Fibroblast of villous mesenchyme (primary cell): ENCODE data around the gene ARHGAP6. TPM values are rescaled to one million over a fixed set of nuclear protein-coding genes. Genes with fewer than 3 reads are reported as not detected.
A peak's percentile ranks its signal among the peaks of the same experiment; 100 is the strongest.

Experiments
- DNase-seq: peaks from one replicate; pipeline ENCODE4 v3.0.0-alpha.2; 2010; ENCODE audit warnings: low read depth
- H3K4me3 ChIP-seq: 2 replicates; pipeline ENCODE4 v1.5.1; 2011; ENCODE audit warnings: low read depth, mild to moderate bottlenecking, low read length
- total RNA-seq: library from RNA; depleted of rRNA; stranded (reverse); fragments of >200 nt; gene quantifications from 2 replicates; pipeline ENCODE4 v1.2.3, GENCODE V29; 2012
- TF ChIP-seq, protein P1 (sequence below): IDR thresholded peaks from 2 replicates; pipeline ENCODE4 v1.5.1; 2012; ENCODE audit warnings: low read depth, mild to moderate bottlenecking, low read length; ENCODE audit not compliant: insufficient read depth

ARHGAP6 gene
- total RNA-seq, 1 donor = 1.7 TPM

GRCh38 chrX:11214346-11215190, 451.2 kb downstream of the ARHGAP6 start:
- no peak for DNase-seq
- TF ChIP-seq, protein P1, sequence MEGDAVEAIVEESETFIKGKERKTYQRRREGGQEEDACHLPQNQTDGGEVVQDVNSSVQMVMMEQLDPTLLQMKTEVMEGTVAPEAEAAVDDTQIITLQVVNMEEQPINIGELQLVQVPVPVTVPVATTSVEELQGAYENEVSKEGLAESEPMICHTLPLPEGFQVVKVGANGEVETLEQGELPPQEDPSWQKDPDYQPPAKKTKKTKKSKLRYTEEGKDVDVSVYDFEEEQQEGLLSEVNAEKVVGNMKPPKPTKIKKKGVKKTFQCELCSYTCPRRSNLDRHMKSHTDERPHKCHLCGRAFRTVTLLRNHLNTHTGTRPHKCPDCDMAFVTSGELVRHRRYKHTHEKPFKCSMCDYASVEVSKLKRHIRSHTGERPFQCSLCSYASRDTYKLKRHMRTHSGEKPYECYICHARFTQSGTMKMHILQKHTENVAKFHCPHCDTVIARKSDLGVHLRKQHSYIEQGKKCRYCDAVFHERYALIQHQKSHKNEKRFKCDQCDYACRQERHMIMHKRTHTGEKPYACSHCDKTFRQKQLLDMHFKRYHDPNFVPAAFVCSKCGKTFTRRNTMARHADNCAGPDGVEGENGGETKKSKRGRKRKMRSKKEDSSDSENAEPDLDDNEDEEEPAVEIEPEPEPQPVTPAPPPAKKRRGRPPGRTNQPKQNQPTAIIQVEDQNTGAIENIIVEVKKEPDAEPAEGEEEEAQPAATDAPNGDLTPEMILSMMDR = no peak
- H3K4me3 ChIP-seq = no peak overlapping the region

DNA sequence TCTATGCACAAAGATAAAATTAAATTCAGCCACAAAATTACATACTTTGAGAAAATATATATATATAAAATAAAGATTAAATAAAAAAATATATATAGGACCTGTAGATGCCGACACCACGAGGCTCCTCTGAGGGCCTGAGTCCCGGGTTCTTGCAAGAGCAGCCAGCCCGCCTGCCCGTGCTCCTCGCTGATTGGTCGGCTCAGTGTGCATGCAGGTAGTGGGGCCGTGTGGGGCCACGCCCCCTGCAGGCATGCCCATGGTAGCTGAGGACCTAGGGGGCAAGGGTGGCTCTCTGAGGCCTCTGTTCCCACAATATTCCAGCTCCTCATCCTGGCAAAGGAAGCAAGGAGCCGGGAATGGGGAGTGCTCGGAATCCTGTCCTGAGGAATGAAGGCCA, 453.0 kb downstream of the ARHGAP6 start:
- TF ChIP-seq, protein P1 = no peak
- no peak overlapping the region for H3K4me3 ChIP-seq
- DNase-seq = no peak

- no peak overlapping the region for H3K4me3 ChIP-seq
- peak; percentile 11 for DNase-seq
Observed at GRCh38 chrX:11210415-11210801, 455.3 kb downstream of the ARHGAP6 start.

DNA sequence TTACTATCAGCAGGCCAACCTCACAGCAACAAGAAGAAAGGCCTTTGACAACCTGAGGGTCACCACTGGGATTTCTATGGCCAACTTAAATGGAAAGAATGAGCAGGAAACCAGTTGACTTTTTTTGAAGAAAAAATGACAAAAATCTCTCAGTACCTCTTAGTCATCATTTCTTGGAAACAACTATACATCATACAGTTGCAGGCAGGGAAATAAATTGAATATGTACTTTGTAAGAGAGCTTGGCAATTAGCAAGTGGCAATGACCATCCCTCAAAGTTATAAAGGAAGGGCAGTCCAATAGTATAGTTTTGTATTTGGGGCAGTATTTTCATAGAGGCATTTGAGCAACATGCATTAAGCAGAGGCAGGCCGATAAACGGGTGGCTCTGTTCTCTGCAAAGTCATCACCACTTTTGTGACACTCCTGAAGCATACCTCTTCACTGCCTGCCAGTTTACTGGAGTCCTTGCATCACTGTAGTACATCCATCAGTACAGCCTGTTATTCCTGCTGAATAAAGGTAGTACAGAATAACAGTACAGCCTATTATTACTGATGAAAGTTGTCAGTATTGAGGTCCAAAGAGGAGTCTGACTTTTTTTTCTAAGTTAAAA, 455.8 kb downstream of the ARHGAP6 start:
- no peak overlapping the region for H3K4me3 ChIP-seq

More at GRCh38 chrX:11210415-11210801, 455.3 kb downstream of the ARHGAP6 start:
- TF ChIP-seq, protein P1 = no peak

GRCh38 chrX:11206716-11207115, 459.0 kb downstream of the ARHGAP6 start:
- no peak overlapping the region for H3K4me3 ChIP-seq
- no peak for DNase-seq
- TF ChIP-seq, protein P1 = no peak

More for the DNA sequence above, 455.8 kb downstream of the ARHGAP6 start:
- TF ChIP-seq, protein P1 = no peak
- no peak for DNase-seq

- TF ChIP-seq, protein P1 = no peak
- DNase-seq = no peak
- H3K4me3 ChIP-seq = no peak overlapping the region
Observed at GRCh38 chrX:11205796-11206195, 459.9 kb downstream of the ARHGAP6 start.
